ENCODE data around the gene CIT. TPM values are rescaled to one million over a fixed set of nuclear protein-coding genes. Genes with fewer than 3 reads are reported as not detected.

The CIT gene
- total and polyA plus RNA-seq, 10 of the 15 experiments (the other 5 are each of a cell fraction or from before 2014, with no cell fraction given) = 1.0 to 38.2 (median 14.9) TPM

- DNase-seq (ENCODE audit: low read depth, low spot score) (no peak), FAIRE-seq (no peak), ATAC-seq (no peak)
- in situ Hi-C loops (cut with MboI) = no loop called here
- no TSS peak for BruUV-seq (replicated peaks)
- intact Hi-C loops (cut with micrococcal nuclease; ENCODE audit: unreplicated experiment) = no loop called here
- H3K79me2 ChIP-seq (ENCODE audit: control insufficient read depth, insufficient read depth, low read length) = no peaks in the 10 kb centered on the region
- no peaks in the 10 kb centered on the region for H4K20me1 ChIP-seq (ENCODE audit: control insufficient read depth, insufficient read depth)
- H2AFZ ChIP-seq (ENCODE audit: control insufficient read depth, low read depth, low read length) = no peak overlapping the region
- H3K4me3 ChIP-seq = no peak overlapping the region
- no peak for TF ChIP-seq ZNF24 (IDR thresholded peaks at IDR 0.05)
- TF ChIP-seq SREBF2 (IDR thresholded peaks at IDR 0.05; ENCODE audit: low read length) = no peak
- no peak for TF ChIP-seq CBX5 (IDR thresholded peaks at IDR 0.05; ENCODE audit: low read depth)
- TF ChIP-seq IRF4 (IDR thresholded peaks at IDR 0.05; ENCODE audit: low read depth, low read length) = no peak
- TF ChIP-seq FOS (IDR thresholded peaks at IDR 0.05; ENCODE audit: borderline replicate concordance, extremely low read depth, insufficient read length) = no peak
- TF ChIP-seq ATF3 (IDR thresholded peaks at IDR 0.05; ENCODE audit: borderline replicate concordance, extremely low read depth, low read depth, low read length) = no peak
- no peak for TF ChIP-seq EED (IDR thresholded peaks at IDR 0.05; ENCODE audit: low read depth)
- no peaks in the 10 kb centered on the region for H3K27me3 ChIP-seq (replicated peaks in 1 of 2; ENCODE audit: control insufficient read depth in 2 of 2, insufficient read depth in 2 of 2, low read length in 1 of 2)
- H3K36me3 ChIP-seq (ENCODE audit: control insufficient read depth in 2 of 2, insufficient read depth in 2 of 2, low read length in 1 of 2) = peaks cover 0 to 4% of the 10 kb centered on the region in 2 experiments; a peak in 1 of 4 replicates
- POLR2A ChIA-PET = interaction anchor here (0.6 kb wide), 1 partner anchor 32 kb away, joined by 6 read pairs; no protein-coding TSS in a partner anchor
- RAD21 ChIA-PET (ENCODE audit: unreplicated experiment) = no interaction called here
- CTCF ChIA-PET = no interaction called here
- H3K9ac ChIP-seq (ENCODE audit: control insufficient read depth, insufficient read depth, low read length) = no peak overlapping the region
- no peaks in the 10 kb centered on the region for H3K4me1 ChIP-seq (ENCODE audit: control insufficient read depth, insufficient read depth, low read length)
- SMC1A ChIA-PET (ENCODE audit: uncharacterized antibody, unreplicated experiment) = no interaction called here
- H3K27ac ChIP-seq (ENCODE audit: control insufficient read depth, insufficient read depth) = no peak overlapping the region
- H3K4me2 ChIP-seq (ENCODE audit: control insufficient read depth, insufficient read depth) = no peak overlapping the region
- no peaks in the 10 kb centered on the region for H3K9me3 ChIP-seq (replicated peaks; ENCODE audit: control insufficient read depth, insufficient read depth, low read length)
- WGBS (ENCODE audit: insufficient coverage, insufficient replicate concordance, low lambda C conversion rate, missing lambda C conversion rate) = 100% methylated on average over 2 of the region's 2 CpGs
These were observed 59.4 kb downstream of the CIT start for GRCh38 chr12:119817546-119818343.
